ENCODE data around the gene COX6A2. TPM values are rescaled to one million over a fixed set of nuclear protein-coding genes. Genes with fewer than 3 reads are reported as not detected.
"Not testable (repeated sequence)": the region's sequence is repeated elsewhere in the genome, so short reads cannot be mapped to it uniquely, and the experiment has no call there.

The COX6A2 gene
- total RNA-seq, 2 donors from 2014 or later = not detected

GRCh38 chr16:31440516-31441184, 12.5 kb upstream of the COX6A2 start:
- no peak overlapping the region for H3K4me3 ChIP-seq
- no peak overlapping the region for H3K27ac ChIP-seq
- H3K4me1 ChIP-seq = no peaks in the 10 kb centered on the region
- no peak for DNase-seq
- TF ChIP-seq CTCF (IDR thresholded peaks at IDR 0.05) = no peak
- intact Hi-C loops (cut with DNase I) = loop anchor here (5.0 kb wide), 1 partner anchor 458 kb away; no protein-coding TSS in a partner anchor
- no peak overlapping the region for H3K9ac ChIP-seq (ENCODE audit: low read depth in 2 of 2, low read length in 2 of 2)
- no peaks in the 10 kb centered on the region for H3K36me3 ChIP-seq
- no peaks in the 10 kb centered on the region for H3K27me3 ChIP-seq
- H3K9me3 ChIP-seq = no peaks in the 10 kb centered on the region

- Histone ChIP-seq H3K9me3 (no peaks in the 10 kb centered on the region), H3K36me3 (no peaks in the 10 kb centered on the region), H3K27me3 (no peaks in the 10 kb centered on the region), H3K27ac (no peak overlapping the region), H3K9ac (ENCODE audit: low read depth in 2 of 2, low read length in 2 of 2) (no peak overlapping the region), H3K4me1 (no peaks in the 10 kb centered on the region), H3K4me3 (no peak overlapping the region)
- intact Hi-C loops (cut with DNase I) = no loop called here
- no peak for DNase-seq
- TF ChIP-seq CTCF (IDR thresholded peaks at IDR 0.05) = no peak
These were observed 11.4 kb upstream of the COX6A2 start for GRCh38 chr16:31439519-31439918.

GRCh38 chr16:31439023-31439422, 10.9 kb upstream of the COX6A2 start:
- H3K4me1 ChIP-seq; H3K27ac ChIP-seq; intact Hi-C loops (cut with DNase I); DNase-seq; H3K4me3 ChIP-seq; H3K36me3 ChIP-seq; H3K9me3 ChIP-seq; H3K27me3 ChIP-seq; H3K9ac ChIP-seq (ENCODE audit: low read depth in 2 of 2, low read length in 2 of 2): not testable (repeated sequence)

GRCh38 chr16:31438414-31438813, 10.3 kb upstream of the COX6A2 start:
- Histone ChIP-seq H3K4me3 (no peak overlapping the region), H3K27me3 (no peaks in the 10 kb centered on the region), H3K9me3 (no peaks in the 10 kb centered on the region), H3K27ac (no peak overlapping the region), H3K36me3 (no peaks in the 10 kb centered on the region), H3K9ac (ENCODE audit: low read depth in 2 of 2, low read length in 2 of 2) (no peak overlapping the region), H3K4me1 (no peaks in the 10 kb centered on the region)
- TF ChIP-seq CTCF (IDR thresholded peaks at IDR 0.05) = no peak
- DNase-seq = no peak
- intact Hi-C loops (cut with DNase I) = no loop called here

- H3K9ac ChIP-seq (ENCODE audit: low read depth in 2 of 2, low read length in 2 of 2) = no peak overlapping the region
These were observed 8.3 kb upstream of the COX6A2 start for GRCh38 chr16:31436221-31437045.

More at GRCh38 chr16:31436221-31437045, 8.3 kb upstream of the COX6A2 start:
- Histone ChIP-seq H3K27ac (no peak overlapping the region), H3K4me1 (no peaks in the 10 kb centered on the region), H3K9me3 (no peaks in the 10 kb centered on the region), H3K36me3 (no peaks in the 10 kb centered on the region), H3K4me3 (no peak overlapping the region), H3K27me3 (no peaks in the 10 kb centered on the region)
- TF ChIP-seq CTCF (IDR thresholded peaks at IDR 0.05) = no peak
- DNase-seq = no peak
- intact Hi-C loops (cut with DNase I) = no loop called here
